Spinal cord (tissue), 10 donors: ENCODE results near the gene TKTL1. TPM values are rescaled to one million over a fixed set of nuclear protein-coding genes. Genes with fewer than 3 reads are reported as not detected.

Source experiments
- DNase-seq, 6 donors: peaks; one replicate each; pipeline versions ENCODE4 v3.0.0 to v3.0.0-alpha.2; 2013 to 2015; ENCODE audit warnings: low spot score in 6 of 6, low read depth in 4 of 6
- H3K27ac ChIP-seq: one replicate; pipeline ENCODE4 v1.5.1; 2013; ENCODE audit warnings: low read depth, low read length, control low read depth
- H3K27me3 ChIP-seq: one replicate; pipeline ENCODE4 v1.6.1; 2013; ENCODE audit warnings: low read length; ENCODE audit not compliant: control insufficient read depth, insufficient read depth
- H3K36me3 ChIP-seq: one replicate; pipeline ENCODE4 v1.6.1; 2013; ENCODE audit warnings: low read length; ENCODE audit not compliant: control insufficient read depth, insufficient read depth
- H3K4me1 ChIP-seq: one replicate; pipeline ENCODE4 v1.6.1; 2013; ENCODE audit warnings: low read length; ENCODE audit not compliant: control insufficient read depth, insufficient read depth
- H3K4me3 ChIP-seq: one replicate; pipeline ENCODE4 v1.5.1; 2013; ENCODE audit warnings: low read depth, low read length, control low read depth
- H3K9me3 ChIP-seq: one replicate; pipeline ENCODE4 v1.6.1; 2013; ENCODE audit warnings: low read length; ENCODE audit not compliant: control insufficient read depth, insufficient read depth
- WGBS: methylation state at CpG from one replicate; pipeline ENCODE4 v1.1.5; 2013; ENCODE audit warnings: missing lambda C conversion rate; ENCODE audit not compliant: insufficient coverage; 5-methylcytosine and 5-hydroxymethylcytosine counted together
- polyA plus RNA-seq, 2 donors: library from polyadenylated mRNA; unstranded; fragments of 120-200 nt; gene quantifications; one replicate each; pipeline ENCODE4 v1.2.1, GENCODE V29; 2013; ENCODE audit not compliant: insufficient read length in 2 of 2
- total RNA-seq, 2 donors: library from RNA; depleted of rRNA in 1 of 2; stranded (reverse); fragments of 120-200 nt in 1 of 2; fragments of >200 nt in 1 of 2; gene quantifications; one replicate each; pipeline versions ENCODE4 v1.2.3 to v1.2.4, GENCODE V29; 2013 to 2014
- donor health status: healthy.

TKTL1 gene
- total and polyA plus RNA-seq, 4 donors: 1.9 to 22.6 (median 15.9) TPM

DNA sequence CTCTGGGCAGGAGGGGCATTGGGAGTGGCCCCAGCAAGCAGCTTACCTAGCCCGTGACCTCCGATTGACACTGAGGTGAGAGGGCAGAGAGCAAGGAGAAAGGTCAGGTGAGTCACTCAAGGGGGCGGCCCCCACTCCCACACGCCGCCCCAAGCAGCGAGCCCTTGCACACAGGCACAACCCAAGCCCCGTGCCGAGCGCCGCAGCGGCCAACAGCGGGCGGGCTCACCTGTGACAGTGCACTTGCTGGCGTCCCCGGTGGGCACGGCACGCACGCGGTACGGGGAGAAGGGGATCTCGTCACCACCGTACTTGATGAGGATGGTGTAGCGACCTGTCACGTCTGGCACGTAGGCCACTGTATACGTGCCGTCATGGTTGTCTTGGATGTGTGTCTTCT, 61.6 kb downstream of the TKTL1 start:
- Histone ChIP-seq H3K27ac (no peak overlapping the region), H3K4me1 (peaks cover 19% of the 10 kb centered on the region), H3K36me3 (peaks cover 97% of the 10 kb centered on the region), H3K27me3 (no peaks in the 10 kb centered on the region), H3K4me3 (no peak overlapping the region), H3K9me3 (no peaks in the 10 kb centered on the region)
- DNase-seq: no peak
- 88% methylated on average over 27 of the region's 27 CpGs for WGBS

DNA sequence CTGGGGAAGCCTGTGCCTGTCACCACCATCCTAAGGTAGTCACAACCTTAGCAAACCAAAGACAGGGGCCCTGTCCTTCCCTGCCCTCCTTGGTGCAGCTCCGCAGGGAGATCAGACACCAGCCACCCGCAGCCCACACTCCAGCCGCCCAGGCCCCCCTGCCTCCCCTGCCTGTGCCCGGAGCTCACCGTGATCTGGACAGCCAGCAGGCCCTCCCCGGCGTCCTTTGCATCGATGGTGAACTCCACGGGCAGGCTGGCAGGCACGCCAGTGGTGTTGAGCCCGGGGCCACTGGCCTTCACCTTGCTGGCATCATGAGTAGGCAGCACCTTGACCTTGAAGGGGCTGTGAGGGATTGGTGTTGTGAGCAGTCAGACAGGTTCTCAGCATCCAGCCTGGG, 62.4 kb downstream of the TKTL1 start:
- H3K36me3 ChIP-seq: peaks cover 97% of the 10 kb centered on the region
- no peak for DNase-seq
- no peaks in the 10 kb centered on the region for H3K27me3 ChIP-seq
- H3K9me3 ChIP-seq: no peaks in the 10 kb centered on the region
- H3K27ac ChIP-seq: no peak overlapping the region
- H3K4me3 ChIP-seq: no peak overlapping the region
- peaks cover 19% of the 10 kb centered on the region for H3K4me1 ChIP-seq
- WGBS: 88% methylated on average over 11 of the region's 11 CpGs

- no peak for DNase-seq
- H3K4me1 ChIP-seq: peaks cover 19% of the 10 kb centered on the region
- 86% methylated on average over 6 of the region's 6 CpGs for WGBS
- H3K4me3 ChIP-seq: no peak overlapping the region
- no peaks in the 10 kb centered on the region for H3K9me3 ChIP-seq
- H3K27me3 ChIP-seq: no peaks in the 10 kb centered on the region
- H3K27ac ChIP-seq: no peak overlapping the region
- peaks cover 97% of the 10 kb centered on the region for H3K36me3 ChIP-seq
Measured at GRCh38 chrX:154358829-154359228, 63.2 kb downstream of the TKTL1 start.

GRCh38 chrX:154359362-154360154, 64.0 kb downstream of the TKTL1 start:
- Histone ChIP-seq H3K27me3 (no peaks in the 10 kb centered on the region), H3K36me3 (peaks cover 97% of the 10 kb centered on the region), H3K4me3 (no peak overlapping the region), H3K4me1 (peaks cover 19% of the 10 kb centered on the region), H3K27ac (no peak overlapping the region), H3K9me3 (no peaks in the 10 kb centered on the region)
- 94% methylated on average over 36 of the region's 41 CpGs for WGBS
- no peak for DNase-seq

DNA sequence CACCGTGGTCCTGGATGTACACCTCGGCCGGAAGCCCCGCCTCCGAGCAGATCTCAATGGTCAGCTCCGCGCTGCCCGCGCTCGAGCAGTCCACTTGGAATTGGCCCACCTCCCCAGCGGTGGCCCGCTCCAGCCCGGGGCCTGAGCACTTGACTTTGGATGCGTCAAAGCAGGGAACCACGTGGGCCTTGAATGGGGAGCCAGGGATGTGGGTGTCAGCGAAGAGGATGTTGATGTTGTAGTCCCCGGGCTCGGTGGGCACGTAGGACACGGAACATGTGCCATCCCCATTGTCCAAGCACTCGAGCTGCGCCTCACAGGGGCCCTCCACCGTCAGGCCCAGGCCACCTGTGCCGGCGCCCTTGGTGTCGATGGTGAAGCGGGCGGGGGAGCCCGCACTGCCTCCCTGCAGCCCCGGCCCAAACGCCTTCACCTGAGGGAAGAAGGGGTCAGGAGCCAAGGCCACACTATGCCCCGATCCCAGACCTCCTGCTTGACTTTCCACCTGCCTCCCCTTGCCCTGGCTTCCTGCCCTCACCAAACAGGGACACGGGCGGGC, 64.6 kb downstream of the TKTL1 start:
- no peaks in the 10 kb centered on the region for H3K27me3 ChIP-seq
- H3K9me3 ChIP-seq: no peaks in the 10 kb centered on the region
- no peak for DNase-seq
- WGBS: 91% methylated on average over 33 of the region's 34 CpGs
- peaks cover 97% of the 10 kb centered on the region for H3K36me3 ChIP-seq
- no peak overlapping the region for H3K4me3 ChIP-seq
- no peak overlapping the region for H3K27ac ChIP-seq
- peaks cover 16% of the 10 kb centered on the region for H3K4me1 ChIP-seq

DNA sequence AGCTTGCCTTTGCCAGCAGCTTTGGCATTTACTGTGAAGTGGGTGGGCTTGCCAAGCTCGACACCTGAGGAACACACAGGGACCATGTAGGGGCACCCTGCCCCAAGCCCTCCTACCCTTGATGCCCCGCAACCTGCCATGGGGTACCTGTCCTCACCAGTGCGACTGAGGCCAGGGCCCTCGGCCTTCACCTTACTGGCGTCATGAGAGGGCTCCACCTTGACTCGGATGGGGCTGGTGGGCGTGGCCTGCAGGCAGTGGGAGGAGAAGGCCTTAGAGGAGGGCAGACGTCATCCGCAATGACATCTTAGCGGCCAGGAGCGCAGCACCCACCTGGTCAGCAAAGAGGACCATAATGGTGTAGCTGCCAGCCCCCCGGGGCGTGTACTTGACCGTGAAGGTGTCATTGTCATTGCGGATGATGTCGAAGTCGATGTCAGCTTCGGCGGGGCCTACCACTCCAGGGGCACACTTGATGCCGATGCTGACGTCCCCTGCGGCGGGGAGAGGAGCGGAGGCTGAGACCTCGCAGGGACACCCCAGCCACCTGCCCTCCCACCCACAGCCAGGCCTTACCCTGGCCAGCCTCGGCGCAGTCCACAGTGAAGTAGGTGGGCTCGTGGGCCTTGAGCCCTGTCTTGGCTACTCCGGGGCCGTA, 66.6 kb downstream of the TKTL1 start:
- Histone ChIP-seq H3K9me3 (no peaks in the 10 kb centered on the region), H3K36me3 (peaks cover 97% of the 10 kb centered on the region), H3K4me1 (peaks cover 9% of the 10 kb centered on the region), H3K27ac (no peak overlapping the region), H3K4me3 (no peak overlapping the region), H3K27me3 (no peaks in the 10 kb centered on the region)
- WGBS: 89% methylated on average over 30 of the region's 30 CpGs
- DNase-seq: no peak

DNA sequence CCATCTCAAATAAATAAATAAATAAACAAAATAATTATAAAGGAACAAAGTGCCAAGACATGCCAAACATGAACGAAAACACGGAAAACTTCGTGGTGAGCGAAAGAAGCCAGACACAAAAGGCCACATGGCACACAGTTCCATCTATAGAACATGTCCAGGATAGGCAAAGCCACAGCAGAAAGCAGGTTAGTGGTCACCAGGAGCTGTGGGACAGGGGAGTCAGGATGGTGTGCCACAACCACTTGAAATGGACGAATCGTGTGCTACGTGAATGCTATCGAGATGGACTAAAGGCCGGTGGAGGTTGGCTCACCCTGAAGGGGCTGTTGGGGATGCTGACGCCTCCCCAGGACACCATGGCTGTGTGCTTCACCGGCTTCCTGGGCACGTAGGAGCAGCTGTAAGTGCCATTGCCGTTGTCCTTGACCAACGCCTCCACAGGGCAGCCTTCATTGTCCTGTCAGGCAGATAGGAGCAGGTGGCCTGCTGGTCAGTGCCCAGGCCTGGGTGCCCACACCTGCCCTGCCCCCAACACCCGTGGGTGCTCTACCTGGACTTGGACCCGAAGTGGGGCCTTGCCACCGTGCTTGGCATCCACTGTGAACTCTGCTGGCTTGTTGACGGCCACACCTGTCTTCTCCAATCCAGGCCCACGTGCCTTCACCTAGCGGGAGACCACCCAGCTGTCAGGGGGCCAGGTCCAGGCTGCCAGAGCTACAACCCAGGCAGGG, 68.3 kb downstream of the TKTL1 start:
- 87% methylated on average over 20 of the region's 20 CpGs for WGBS
- Histone ChIP-seq H3K9me3 (no peaks in the 10 kb centered on the region), H3K27me3 (no peaks in the 10 kb centered on the region), H3K4me1 (peaks cover 25% of the 10 kb centered on the region), H3K36me3 (peaks cover 94% of the 10 kb centered on the region), H3K27ac (no peak overlapping the region), H3K4me3 (no peak overlapping the region)
- DNase-seq: no peak

DNA sequence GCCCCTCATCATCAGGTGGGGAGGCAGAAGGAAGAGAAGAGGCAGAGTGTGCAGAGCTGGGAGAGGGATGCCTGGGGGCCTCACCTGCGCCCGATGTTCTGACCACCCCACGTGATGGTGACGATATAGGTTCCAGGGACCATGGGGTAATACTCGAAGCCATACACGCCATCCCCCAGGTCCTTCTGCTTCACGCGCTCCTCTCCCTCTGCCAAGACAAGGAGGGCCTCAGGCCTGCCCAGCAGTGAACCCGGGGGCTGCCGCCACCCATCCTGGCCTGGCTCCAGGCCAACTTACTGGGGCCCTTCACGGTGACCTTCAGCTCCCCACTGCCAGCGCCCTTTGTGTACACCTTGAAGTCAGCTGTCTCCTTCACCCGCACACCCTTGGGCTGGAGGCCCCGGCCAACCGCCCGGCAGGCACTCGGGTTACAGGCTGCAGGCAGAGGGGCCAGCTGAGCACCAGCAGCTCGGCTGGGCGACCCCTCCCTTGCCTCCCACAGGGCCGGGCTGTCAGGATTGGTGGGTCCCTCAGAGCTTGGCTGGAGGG, 69.5 kb downstream of the TKTL1 start:
- DNase-seq: no peak
- no peaks in the 10 kb centered on the region for H3K27me3 ChIP-seq
- peaks cover 85% of the 10 kb centered on the region for H3K36me3 ChIP-seq
- no peaks in the 10 kb centered on the region for H3K9me3 ChIP-seq
- WGBS: 84% methylated on average over 19 of the region's 20 CpGs
- H3K27ac ChIP-seq: no peak overlapping the region
- H3K4me3 ChIP-seq: no peak overlapping the region
- H3K4me1 ChIP-seq: peaks cover 36% of the 10 kb centered on the region

GRCh38 chrX:154365997-154366665, 70.5 kb downstream of the TKTL1 start:
- no peak overlapping the region for H3K4me3 ChIP-seq
- peaks cover 78% of the 10 kb centered on the region for H3K36me3 ChIP-seq
- DNase-seq: no peak
- 89% methylated on average over 32 of the region's 32 CpGs for WGBS
- no peaks in the 10 kb centered on the region for H3K9me3 ChIP-seq
- no peak overlapping the region for H3K27ac ChIP-seq
- no peaks in the 10 kb centered on the region for H3K27me3 ChIP-seq
- peaks cover 36% of the 10 kb centered on the region for H3K4me1 ChIP-seq
